NCI-H1417 treated with DMSO at 0.1 percent for 48 hours (cell line): ENCODE results near the gene GCNT2.
"Not testable (repeated sequence)": the region's sequence is repeated elsewhere in the genome, so short reads cannot be mapped to it uniquely, and the experiment has no call there.

ENCODE experiments used
- DNase-seq: peaks from one replicate; lab custom pipeline; 2025; lab: John Stamatoyannopoulos, UW

The GCNT2 gene

GRCh38 chr6:10547809-10548208 is 26.7 kb downstream of the GCNT2 start:
- no peak for DNase-seq

- DNase-seq, result no peak
These were observed 29.6 kb downstream of the GCNT2 start for GRCh38 chr6:10550764-10551163.

- no peak for DNase-seq
These were observed 31.2 kb downstream of the GCNT2 start for GRCh38 chr6:10552270-10552810.

- DNase-seq, result no peak
These were observed 32.7 kb downstream of the GCNT2 start for GRCh38 chr6:10553871-10554270.

- DNase-seq, result no peak
These were observed 33.7 kb downstream of the GCNT2 start for GRCh38 chr6:10554826-10555225.

- DNase-seq, result no peak
These were observed 34.6 kb downstream of the GCNT2 start for GRCh38 chr6:10555625-10556309.

GRCh38 chr6:10556589-10556988 is 35.4 kb downstream of the GCNT2 start:
- no peak for DNase-seq

GRCh38 chr6:10556992-10557391 is 35.8 kb downstream of the GCNT2 start:
- no peak for DNase-seq

GRCh38 chr6:10557913-10558312 is 36.8 kb downstream of the GCNT2 start:
- DNase-seq, result no peak

GRCh38 chr6:10558565-10558964 is 37.4 kb downstream of the GCNT2 start:
- no peak for DNase-seq

- DNase-seq, result no peak
These were observed 38.5 kb downstream of the GCNT2 start for GRCh38 chr6:10559522-10560152.

- no peak for DNase-seq
These were observed 40.6 kb downstream of the GCNT2 start for GRCh38 chr6:10561611-10562199.

GRCh38 chr6:10564975-10565673 is 44.0 kb downstream of the GCNT2 start:
- DNase-seq, result no peak

- no peak for DNase-seq
These were observed 44.8 kb downstream of the GCNT2 start for GRCh38 chr6:10565913-10566312.

GRCh38 chr6:10567256-10568026 is 46.3 kb downstream of the GCNT2 start:
- DNase-seq, result no peak

GRCh38 chr6:10569392-10570127 is 48.4 kb downstream of the GCNT2 start:
- no peak for DNase-seq

- not testable (repeated sequence) for DNase-seq
These were observed 54.4 kb downstream of the GCNT2 start for GRCh38 chr6:10575519-10575918.

- no peak for DNase-seq
These were observed 55.1 kb downstream of the GCNT2 start for GRCh38 chr6:10576226-10576625.

GRCh38 chr6:10577112-10577511 is 56.0 kb downstream of the GCNT2 start:
- DNase-seq, result no peak

GRCh38 chr6:10578723-10579122 is 57.6 kb downstream of the GCNT2 start:
- DNase-seq, result no peak

- no peak for DNase-seq
These were observed 58.7 kb downstream of the GCNT2 start for GRCh38 chr6:10579803-10580202.
